PC-3 (cell line): ENCODE measurements around the gene ARRB1. TPM values are rescaled to one million over a fixed set of nuclear protein-coding genes. Genes with fewer than 3 reads are reported as not detected.

Experiments used
- ATAC-seq: fragments of 200-7000 bp; cut with Tn5 transposase; 2 replicates; pipeline ENCODE4 v1.9.1; 2020; ENCODE audit warnings: mild to moderate bottlenecking, moderate library complexity
- BruUV-seq: library from RNA; stranded (reverse); fragments of 400-500 nt; replicated peaks from 2 replicates; lab custom pipeline; 2021; lab: Mats Ljungman, UMichigan
- CTCF ChIA-PET: fragments of 300-600 bp; sonication (Branson Sonifier 250); formaldehyde crosslinking; loops from one replicate; lab custom pipeline; 2022; ENCODE audit warnings: antibody characterized with exemption; lab: Charles Lee
- POLR2A ChIA-PET: fragments of 300-600 bp; sonication (Branson Sonifier 250); formaldehyde crosslinking; loops from one replicate; lab custom pipeline; 2022; ENCODE audit warnings: antibody characterized with exemption; ENCODE audit not compliant: unreplicated experiment; lab: Charles Lee
- DNase-seq: peaks from one replicate; pipeline ENCODE4 v3.0.0-alpha.2; 2015
- H2AFZ ChIP-seq: fragments of 300-600 bp; sonication (generic); 2 replicates; pipeline ENCODE4 v1.6.0; 2016; ENCODE audit warnings: antibody characterized with exemption, low read length
- H3F3A ChIP-seq: fragments of 300-600 bp; sonication (generic); one replicate; pipeline ENCODE4 v1.6.0; 2017; ENCODE audit warnings: antibody characterized with exemption, low read length, control low read depth, mild to moderate bottlenecking; ENCODE audit not compliant: unreplicated experiment
- H3K27ac ChIP-seq: fragments of 300-600 bp; sonication (generic); 2 replicates; pipeline ENCODE4 v1.5.1; 2016; ENCODE audit warnings: mild to moderate bottlenecking, low read length
- H3K27me3 ChIP-seq: fragments of 300-600 bp; sonication (generic); 2 replicates; pipeline ENCODE4 v1.6.1; 2016; ENCODE audit warnings: low read length, mixed read lengths
- H3K36me3 ChIP-seq: fragments of 300-600 bp; sonication (generic); 2 replicates; pipeline ENCODE4 v1.6.1; 2016; ENCODE audit warnings: low read depth, mixed run types, low read length, mixed read lengths
- H3K4me1 ChIP-seq: fragments of 300-600 bp; sonication (generic); 2 replicates; pipeline ENCODE4 v1.5.1; 2016; ENCODE audit warnings: low read length; ENCODE audit not compliant: insufficient read depth
- H3K4me2 ChIP-seq: fragments of 300-600 bp; sonication (generic); 2 replicates; pipeline ENCODE4 v1.6.0; 2016; ENCODE audit warnings: low read length
- H3K4me3 ChIP-seq: fragments of 300-600 bp; sonication (generic); 2 replicates; pipeline ENCODE4 v1.5.1; 2016; ENCODE audit warnings: mild to moderate bottlenecking, low read length, mixed read lengths
- H3K79me2 ChIP-seq: fragments of 300-600 bp; sonication (generic); 2 replicates; pipeline ENCODE4 v1.6.1; 2017; ENCODE audit warnings: low read length, mixed read lengths
- H3K9ac ChIP-seq: fragments of 300-600 bp; sonication (generic); 2 replicates; pipeline ENCODE4 v1.6.0; 2016; ENCODE audit warnings: mild to moderate bottlenecking, low read length
- H3K9me2 ChIP-seq: fragments of 300-600 bp; sonication (generic); replicated peaks from 2 replicates; pipeline ENCODE4 v1.6.1; 2016; ENCODE audit warnings: mixed run types, low read length, mixed read lengths
- H3K9me3 ChIP-seq: fragments of 300-600 bp; sonication (generic); 2 replicates; pipeline ENCODE4 v1.6.1; 2016; ENCODE audit warnings: low read length, mixed read lengths
- H4K20me1 ChIP-seq: fragments of 300-600 bp; sonication (generic); 2 replicates; pipeline ENCODE4 v1.6.1; 2016; ENCODE audit warnings: low read length, mixed read lengths
- CTCF ChIP-seq: fragments of 300-600 bp; sonication (generic); conservative IDR thresholded peaks from 2 replicates; pipeline ENCODE4 v1.5.1; 2017; ENCODE audit warnings: antibody characterized with exemption, low read depth, mild to moderate bottlenecking, low read length
- EZH2 ChIP-seq: fragments of 300-600 bp; sonication (generic); IDR thresholded peaks from one replicate; pipeline ENCODE4 v1.6.1; 2017; ENCODE audit warnings: antibody characterized with exemption, mild to moderate bottlenecking, low read length; ENCODE audit not compliant: unreplicated experiment
- EZH2phosphoT487 ChIP-seq: fragments of 300-600 bp; sonication (generic); IDR thresholded peaks from 2 replicates; pipeline ENCODE4 v1.6.1; 2018; ENCODE audit warnings: mild to moderate bottlenecking, antibody characterized with exemption, low read length, borderline replicate concordance
- intact Hi-C: fragments of 100-400 bp; cut with micrococcal nuclease; formaldehyde crosslinking; loops from 2 replicates; pipeline ENCODE4 v1.9.0; 2023
- total RNA-seq: library from RNA; depleted of rRNA; stranded (reverse); fragments of >200 nt; gene quantifications from 2 replicates; pipeline ENCODE4 v1.2.3, GENCODE V29; 2014

The ARRB1 gene
- total RNA-seq, 1 experiment from 2014 or later = 19.1 TPM

- ATAC-seq (no peak), DNase-seq (no peak)
- peaks cover 34% of the 10 kb centered on the region for H3K27me3 ChIP-seq
- TF ChIP-seq EZH2phosphoT487 = no peak
- no peak for TF ChIP-seq CTCF
- no peak for TF ChIP-seq EZH2
- no peaks in the 10 kb centered on the region for H3K9me3 ChIP-seq
- no peaks in the 10 kb centered on the region for H3K79me2 ChIP-seq
- POLR2A ChIA-PET = no interaction called here
- CTCF ChIA-PET = no interaction called here
- no peak overlapping the region for H3K4me2 ChIP-seq
- BruUV-seq = no TSS peak
- intact Hi-C loops = no loop called here
- no peaks in the 10 kb centered on the region for H3F3A ChIP-seq
- H3K9me2 ChIP-seq = no peaks in the 10 kb centered on the region
- peaks cover 4% of the 10 kb centered on the region; the same call in 1 of the 2 replicates for H3K4me1 ChIP-seq
- H4K20me1 ChIP-seq = no peaks in the 10 kb centered on the region
- H2AFZ ChIP-seq = no peak overlapping the region
- no peak overlapping the region for H3K27ac ChIP-seq
- no peak overlapping the region for H3K9ac ChIP-seq
- H3K4me3 ChIP-seq = no peak overlapping the region
- H3K36me3 ChIP-seq = no peaks in the 10 kb centered on the region; the same call in 1 of the 2 replicates
These were observed 105.3 kb downstream of the ARRB1 start for GRCh38 chr11:75246006-75246670.

DNA sequence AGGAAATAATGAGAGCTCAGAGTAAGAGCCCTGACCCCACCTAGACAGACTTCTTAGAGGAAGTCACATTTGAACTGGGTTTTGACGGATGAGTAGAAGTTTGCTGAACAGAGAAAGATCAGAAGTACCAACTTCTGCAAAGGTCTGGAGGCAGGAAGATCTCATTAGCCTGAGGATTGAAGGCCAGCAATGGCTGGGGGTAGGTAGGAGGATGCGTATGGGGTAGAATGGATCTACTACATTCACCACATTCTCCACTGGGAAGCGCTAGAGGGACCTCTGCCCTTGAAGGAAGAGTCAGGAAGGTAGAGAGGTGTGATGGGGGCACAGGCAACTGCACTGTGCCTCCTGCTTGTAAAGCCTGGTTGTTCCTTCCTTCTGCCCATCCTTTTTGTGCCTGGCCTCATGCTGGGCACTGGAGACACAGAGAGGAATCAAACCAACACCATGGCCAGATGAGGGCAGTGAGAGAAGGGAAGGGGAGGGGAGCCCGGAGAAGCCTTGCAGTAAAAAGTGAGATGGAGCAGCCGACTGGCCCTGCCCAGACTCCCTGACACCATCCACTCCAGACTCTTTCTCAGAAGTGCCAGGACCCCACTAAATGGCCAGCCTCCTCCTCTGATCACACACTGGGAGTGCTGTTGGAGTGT, 106.0 kb downstream of the ARRB1 start:
- Histone ChIP-seq H4K20me1 (no peaks in the 10 kb centered on the region), H3K9me2 (no peaks in the 10 kb centered on the region), H3K4me3 (no peak overlapping the region), H3K4me2 (no peak overlapping the region), H3K36me3 (no peaks in the 10 kb centered on the region; the same call in 1 of the 2 replicates), H3K27me3 (peaks cover 41% of the 10 kb centered on the region), H2AFZ (no peak overlapping the region), H3K9me3 (no peaks in the 10 kb centered on the region), H3K4me1 (peaks cover 4% of the 10 kb centered on the region; the same call in 1 of the 2 replicates), H3K9ac (no peak overlapping the region), H3K79me2 (no peaks in the 10 kb centered on the region), H3K27ac (no peak overlapping the region), H3F3A (no peaks in the 10 kb centered on the region)
- CTCF ChIA-PET = interaction anchor here (1.5 kb wide), 1 partner anchor 105 kb away, joined by 5 read pairs; no protein-coding TSS in a partner anchor
- ATAC-seq = no peak
- TF ChIP-seq EZH2phosphoT487 (no peak), CTCF (peak; percentile 32; the same call in 1 of the 2 replicates), EZH2 (no peak)
- intact Hi-C loops = no loop called here
- DNase-seq = peak; percentile 24
- no TSS peak for BruUV-seq
- POLR2A ChIA-PET = no interaction called here
